Esophagus muscularis mucosa (tissue), 4 donors: Measurements from ENCODE around the gene NOMO2.
"Not testable (repeated sequence)": the region's sequence is repeated elsewhere in the genome, so short reads cannot be mapped to it uniquely, and the experiment has no call there.

Experiments used
- EP300 ChIP-seq: sonication (generic); formaldehyde crosslinking; IDR thresholded peaks from one replicate; pipeline ENCODE4 v1.6.1; 2017; ENCODE audit warnings: antibody characterized with exemption
- POLR2A ChIP-seq: fragments of 450-650 bp; IDR thresholded peaks from one replicate; pipeline ENCODE4 v1.6.1; 2017; ENCODE audit warnings: antibody characterized with exemption, moderate library complexity, mild to moderate bottlenecking, low read depth
- POLR2AphosphoS5 ChIP-seq, 2 donors: sonication (generic); formaldehyde crosslinking; IDR thresholded peaks; one replicate each; pipeline ENCODE4 v1.6.1; 2017; ENCODE audit warnings: antibody characterized with exemption in 2 of 2
- TF ChIP-seq, protein P1 (sequence below), 3 experiments: fragments of 200-600 bp in 2 of 3; fragments of 450-650 bp in 1 of 3; sonication (generic) in 2 of 3; IDR thresholded peaks; one replicate each; pipeline ENCODE4 v1.5.1; 2017 to 2019; ENCODE audit warnings: antibody characterized with exemption in 3 of 3, mild to moderate bottlenecking in 2 of 3, moderate library complexity in 1 of 3

DNA sequence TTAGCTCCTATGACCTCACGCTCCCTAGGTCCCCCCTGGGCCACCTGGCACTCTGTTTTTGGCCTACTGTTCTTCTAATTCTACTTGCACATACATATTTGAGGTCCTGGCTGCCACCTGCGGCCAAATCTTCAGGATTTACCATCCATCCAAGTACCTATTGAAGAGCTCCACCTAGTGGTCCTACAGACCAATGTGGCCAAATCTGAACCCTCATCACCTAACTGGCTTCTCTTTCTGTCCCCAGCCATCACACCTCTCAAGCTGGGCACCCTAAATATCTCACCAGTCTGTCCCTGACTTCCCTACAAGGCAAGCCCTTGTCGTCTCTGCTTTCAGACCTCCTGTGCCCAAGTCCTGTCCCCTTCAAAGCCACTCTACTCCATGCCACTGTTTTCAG lies 24.9 kb downstream of the NOMO2 start:
- TF ChIP-seq, protein P1, sequence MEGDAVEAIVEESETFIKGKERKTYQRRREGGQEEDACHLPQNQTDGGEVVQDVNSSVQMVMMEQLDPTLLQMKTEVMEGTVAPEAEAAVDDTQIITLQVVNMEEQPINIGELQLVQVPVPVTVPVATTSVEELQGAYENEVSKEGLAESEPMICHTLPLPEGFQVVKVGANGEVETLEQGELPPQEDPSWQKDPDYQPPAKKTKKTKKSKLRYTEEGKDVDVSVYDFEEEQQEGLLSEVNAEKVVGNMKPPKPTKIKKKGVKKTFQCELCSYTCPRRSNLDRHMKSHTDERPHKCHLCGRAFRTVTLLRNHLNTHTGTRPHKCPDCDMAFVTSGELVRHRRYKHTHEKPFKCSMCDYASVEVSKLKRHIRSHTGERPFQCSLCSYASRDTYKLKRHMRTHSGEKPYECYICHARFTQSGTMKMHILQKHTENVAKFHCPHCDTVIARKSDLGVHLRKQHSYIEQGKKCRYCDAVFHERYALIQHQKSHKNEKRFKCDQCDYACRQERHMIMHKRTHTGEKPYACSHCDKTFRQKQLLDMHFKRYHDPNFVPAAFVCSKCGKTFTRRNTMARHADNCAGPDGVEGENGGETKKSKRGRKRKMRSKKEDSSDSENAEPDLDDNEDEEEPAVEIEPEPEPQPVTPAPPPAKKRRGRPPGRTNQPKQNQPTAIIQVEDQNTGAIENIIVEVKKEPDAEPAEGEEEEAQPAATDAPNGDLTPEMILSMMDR (IDR thresholded peaks at IDR 0.05) = peak in 2 of 3 experiments; percentile 11 to 26
- not testable (repeated sequence) for TF ChIP-seq POLR2A; EP300; POLR2AphosphoS5 (IDR thresholded peaks at IDR 0.05)
